PC-9 (cell line): ENCODE data around the gene VAV3.

Source experiments
- EZH2 ChIP-seq: fragments of 200-600 bp; sonication (generic); IDR thresholded peaks from 2 replicates; pipeline ENCODE4 v1.8.0; 2017; ENCODE audit warnings: antibody characterized with exemption, low read depth
- TF ChIP-seq, protein P1 (sequence below): fragments of 200-600 bp; sonication (generic); conservative IDR thresholded peaks from 2 replicates; pipeline ENCODE4 v1.6.1; 2017; ENCODE audit warnings: mixed run types, antibody characterized with exemption, mild to moderate bottlenecking, moderate library complexity

DNA sequence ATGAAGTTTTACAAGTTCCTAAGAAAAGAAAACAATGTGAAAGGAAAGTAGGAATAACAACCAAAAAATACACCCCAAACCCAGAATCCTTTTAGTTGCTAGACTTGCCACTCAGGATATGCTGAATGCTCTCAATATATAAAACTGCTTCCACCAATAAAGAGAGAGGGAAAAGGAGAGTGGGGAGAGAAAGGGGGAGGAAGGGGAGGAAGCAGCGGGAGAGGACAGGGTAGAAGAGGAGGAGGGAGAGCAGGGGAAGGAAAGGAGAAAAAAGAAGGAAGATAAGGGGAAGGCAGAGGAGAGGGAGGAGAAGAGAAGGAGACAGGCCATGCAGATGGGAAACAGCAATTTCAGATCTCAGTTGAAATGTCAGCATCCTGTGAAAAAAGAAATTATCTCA lies 198.4 kb downstream of the VAV3 start:
- TF ChIP-seq, protein P1, sequence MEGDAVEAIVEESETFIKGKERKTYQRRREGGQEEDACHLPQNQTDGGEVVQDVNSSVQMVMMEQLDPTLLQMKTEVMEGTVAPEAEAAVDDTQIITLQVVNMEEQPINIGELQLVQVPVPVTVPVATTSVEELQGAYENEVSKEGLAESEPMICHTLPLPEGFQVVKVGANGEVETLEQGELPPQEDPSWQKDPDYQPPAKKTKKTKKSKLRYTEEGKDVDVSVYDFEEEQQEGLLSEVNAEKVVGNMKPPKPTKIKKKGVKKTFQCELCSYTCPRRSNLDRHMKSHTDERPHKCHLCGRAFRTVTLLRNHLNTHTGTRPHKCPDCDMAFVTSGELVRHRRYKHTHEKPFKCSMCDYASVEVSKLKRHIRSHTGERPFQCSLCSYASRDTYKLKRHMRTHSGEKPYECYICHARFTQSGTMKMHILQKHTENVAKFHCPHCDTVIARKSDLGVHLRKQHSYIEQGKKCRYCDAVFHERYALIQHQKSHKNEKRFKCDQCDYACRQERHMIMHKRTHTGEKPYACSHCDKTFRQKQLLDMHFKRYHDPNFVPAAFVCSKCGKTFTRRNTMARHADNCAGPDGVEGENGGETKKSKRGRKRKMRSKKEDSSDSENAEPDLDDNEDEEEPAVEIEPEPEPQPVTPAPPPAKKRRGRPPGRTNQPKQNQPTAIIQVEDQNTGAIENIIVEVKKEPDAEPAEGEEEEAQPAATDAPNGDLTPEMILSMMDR: no peak
- TF ChIP-seq EZH2: no peak
